Astrocyte (in vitro differentiated cells and primary cell): ENCODE data around the gene CLCN7.

ENCODE experiments used
- EZH2 ChIP-seq: IDR thresholded peaks from 2 replicates; pipeline ENCODE4 v1.6.1; 2012; ENCODE audit warnings: mild to moderate bottlenecking, low read length, inconsistent platforms; ENCODE audit not compliant: insufficient read depth
- TF ChIP-seq, protein P1 (sequence below): IDR thresholded peaks from 2 replicates; pipeline ENCODE4 v1.5.1; 2011; ENCODE audit warnings: low read depth, mild to moderate bottlenecking, inconsistent platforms, low read length, moderate library complexity; ENCODE audit not compliant: insufficient read depth

DNA sequence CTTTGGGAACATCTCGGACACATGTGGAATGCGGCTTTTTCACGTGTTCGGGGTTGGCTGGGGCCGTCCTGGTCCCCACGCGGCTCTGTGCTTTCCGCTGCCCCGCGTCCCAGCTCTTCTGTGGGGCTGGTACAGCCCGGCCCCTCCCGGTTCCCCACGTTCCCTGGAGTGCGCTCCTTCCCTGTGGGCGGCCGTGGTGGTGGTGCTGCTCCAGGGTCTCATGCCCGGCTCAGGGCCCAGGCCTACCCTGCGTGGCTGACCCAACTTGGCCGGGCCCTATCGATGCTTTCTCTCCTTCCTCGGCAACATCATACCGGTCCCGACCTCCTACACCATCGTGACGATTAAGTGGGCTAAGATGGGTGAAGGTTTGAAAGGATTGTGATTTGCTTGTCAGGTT is 21.6 kb upstream of the CLCN7 start:
- TF ChIP-seq, protein P1, sequence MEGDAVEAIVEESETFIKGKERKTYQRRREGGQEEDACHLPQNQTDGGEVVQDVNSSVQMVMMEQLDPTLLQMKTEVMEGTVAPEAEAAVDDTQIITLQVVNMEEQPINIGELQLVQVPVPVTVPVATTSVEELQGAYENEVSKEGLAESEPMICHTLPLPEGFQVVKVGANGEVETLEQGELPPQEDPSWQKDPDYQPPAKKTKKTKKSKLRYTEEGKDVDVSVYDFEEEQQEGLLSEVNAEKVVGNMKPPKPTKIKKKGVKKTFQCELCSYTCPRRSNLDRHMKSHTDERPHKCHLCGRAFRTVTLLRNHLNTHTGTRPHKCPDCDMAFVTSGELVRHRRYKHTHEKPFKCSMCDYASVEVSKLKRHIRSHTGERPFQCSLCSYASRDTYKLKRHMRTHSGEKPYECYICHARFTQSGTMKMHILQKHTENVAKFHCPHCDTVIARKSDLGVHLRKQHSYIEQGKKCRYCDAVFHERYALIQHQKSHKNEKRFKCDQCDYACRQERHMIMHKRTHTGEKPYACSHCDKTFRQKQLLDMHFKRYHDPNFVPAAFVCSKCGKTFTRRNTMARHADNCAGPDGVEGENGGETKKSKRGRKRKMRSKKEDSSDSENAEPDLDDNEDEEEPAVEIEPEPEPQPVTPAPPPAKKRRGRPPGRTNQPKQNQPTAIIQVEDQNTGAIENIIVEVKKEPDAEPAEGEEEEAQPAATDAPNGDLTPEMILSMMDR = no peak
- no peak for TF ChIP-seq EZH2
